ENCODE data around the gene MLLT6.
A peak's percentile ranks its signal among the peaks of the same experiment; 100 is the strongest.

MLLT6 gene

GRCh38 chr17:38729368-38729885 lies 24.4 kb downstream of the MLLT6 start:
- DNase-seq: no peak

DNA sequence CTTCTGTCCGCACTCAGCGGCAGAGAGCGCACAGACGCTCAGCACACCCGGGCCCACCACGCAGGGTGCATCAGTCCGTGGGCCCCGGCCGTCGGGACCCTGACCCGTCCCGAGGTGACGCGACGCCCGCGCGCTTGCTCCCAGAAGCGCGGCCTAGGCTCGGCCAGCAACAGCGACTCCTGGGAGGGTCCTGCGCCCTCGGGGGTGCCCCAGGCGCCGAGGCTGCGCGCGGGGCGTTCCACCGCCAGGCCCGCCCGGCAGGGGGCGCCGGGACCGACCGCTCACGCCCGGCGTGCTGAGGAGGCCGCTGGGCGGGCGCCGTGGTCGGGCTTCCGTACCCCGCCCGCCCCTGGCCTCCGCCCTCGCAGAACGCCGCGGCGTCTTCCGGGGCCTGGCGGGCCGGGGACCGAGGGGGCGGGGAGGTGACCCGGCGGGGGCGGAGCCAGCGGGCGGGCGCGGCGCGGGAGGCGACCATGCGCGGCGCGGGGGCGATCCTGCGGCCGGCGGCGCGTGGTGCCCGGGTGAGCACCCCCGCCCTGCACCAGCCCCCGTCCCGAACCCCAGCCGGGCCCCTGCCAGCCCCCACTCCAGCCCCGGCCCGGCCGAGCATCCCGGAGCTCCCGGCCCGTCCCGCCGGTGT lies 24.9 kb downstream of the MLLT6 start, which contains the start of gene CISD3:
CISD3 (plus strand) TSS at position 456 of the 640 bp plus-strand sequence; CDS start at position 474, 18 bp downstream.
- DNase-seq: peak; percentile 40

- peak; percentile 43 for DNase-seq
Observed at GRCh38 chr17:38730526-38731379, 25.7 kb downstream of the MLLT6 start.

GRCh38 chr17:38731526-38732294 lies 26.6 kb downstream of the MLLT6 start:
- no peak for DNase-seq

DNA sequence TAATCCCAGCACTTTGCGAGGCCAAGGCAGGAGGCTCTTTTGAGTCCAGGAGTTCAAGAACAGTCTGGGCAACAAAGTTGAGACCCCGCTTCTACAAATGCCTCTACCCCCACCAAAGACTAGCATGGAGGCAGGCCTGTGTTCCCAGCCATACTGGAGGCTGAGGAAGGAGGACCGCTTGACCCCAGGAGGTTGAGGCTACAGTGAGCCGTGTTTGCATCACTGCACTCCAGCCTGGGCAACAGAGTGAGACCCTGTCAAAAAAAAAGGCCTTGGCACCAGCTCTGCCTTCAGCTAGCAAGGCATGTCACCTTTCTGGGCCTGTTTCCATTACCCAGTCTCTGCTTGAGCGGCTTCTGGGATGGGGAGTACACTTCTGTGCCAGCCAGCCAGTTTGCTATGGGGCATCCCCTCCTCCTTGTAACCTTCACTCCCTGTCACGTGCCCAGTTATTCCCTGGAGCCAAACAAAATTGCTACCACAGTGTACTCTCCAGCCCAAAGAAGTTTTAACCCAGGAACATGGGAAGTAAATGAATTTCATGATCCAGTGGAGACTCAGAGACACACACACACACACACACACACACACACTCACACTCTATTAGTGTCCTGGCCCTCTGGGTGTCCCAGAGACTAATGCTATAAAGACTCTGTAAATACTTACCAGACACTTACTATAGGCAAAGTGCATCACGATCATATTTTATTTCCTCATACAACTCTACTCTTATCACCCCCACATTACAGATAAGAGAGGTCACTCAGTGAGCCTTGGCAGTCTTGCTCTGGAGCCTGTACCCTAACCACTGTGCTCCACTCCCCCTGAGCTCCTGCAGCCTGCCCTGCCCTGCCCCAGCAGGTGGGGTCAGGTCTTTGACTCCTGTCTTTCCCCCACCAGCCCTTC lies 27.6 kb downstream of the MLLT6 start:
- DNase-seq: no peak

- no peak for DNase-seq
Observed at GRCh38 chr17:38733282-38733981, 28.4 kb downstream of the MLLT6 start.

- no peak for DNase-seq
Observed at GRCh38 chr17:38733982-38734973, 29.2 kb downstream of the MLLT6 start.

DNA sequence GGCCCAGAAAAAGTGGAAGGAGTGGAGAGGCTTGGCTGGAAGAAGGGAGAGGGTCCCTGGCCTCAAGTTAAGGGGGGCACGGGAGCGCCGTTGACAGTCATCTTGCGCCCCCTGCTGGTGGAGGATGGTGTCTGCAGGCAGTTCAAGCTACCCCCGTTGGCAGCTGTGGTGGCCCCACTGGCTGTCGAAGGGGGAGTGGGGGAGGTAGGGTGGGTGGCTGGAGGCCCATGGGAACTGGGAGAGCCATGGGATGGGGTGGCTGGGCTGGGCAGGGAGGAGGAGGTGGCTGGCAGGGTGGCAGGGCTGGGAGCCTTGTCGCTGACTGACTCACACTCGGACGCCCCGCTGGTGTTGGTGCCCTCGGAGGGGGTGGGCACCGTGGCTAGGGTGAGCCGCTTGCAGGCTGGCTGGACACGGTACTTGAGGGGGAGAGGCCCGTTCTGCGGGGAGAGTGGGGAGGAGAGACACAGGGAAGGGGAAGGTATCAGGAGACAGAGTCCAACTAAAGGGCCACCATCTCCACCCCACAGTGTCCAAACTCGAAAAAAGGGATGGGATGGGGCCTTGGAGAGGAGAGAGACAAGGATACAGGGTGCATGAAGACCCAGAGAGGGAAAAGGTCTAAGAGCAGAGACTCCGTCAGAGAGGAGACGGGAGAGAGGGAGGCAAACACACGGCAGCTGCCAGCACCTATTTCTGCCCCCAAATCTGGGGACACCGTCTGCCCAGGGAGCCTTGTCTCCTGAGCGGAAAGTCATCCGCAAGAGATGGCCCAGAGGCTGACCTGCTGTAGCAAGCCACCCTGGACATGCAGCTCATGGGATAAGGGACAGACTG lies 30.3 kb downstream of the MLLT6 start:
- no peak for DNase-seq

DNA sequence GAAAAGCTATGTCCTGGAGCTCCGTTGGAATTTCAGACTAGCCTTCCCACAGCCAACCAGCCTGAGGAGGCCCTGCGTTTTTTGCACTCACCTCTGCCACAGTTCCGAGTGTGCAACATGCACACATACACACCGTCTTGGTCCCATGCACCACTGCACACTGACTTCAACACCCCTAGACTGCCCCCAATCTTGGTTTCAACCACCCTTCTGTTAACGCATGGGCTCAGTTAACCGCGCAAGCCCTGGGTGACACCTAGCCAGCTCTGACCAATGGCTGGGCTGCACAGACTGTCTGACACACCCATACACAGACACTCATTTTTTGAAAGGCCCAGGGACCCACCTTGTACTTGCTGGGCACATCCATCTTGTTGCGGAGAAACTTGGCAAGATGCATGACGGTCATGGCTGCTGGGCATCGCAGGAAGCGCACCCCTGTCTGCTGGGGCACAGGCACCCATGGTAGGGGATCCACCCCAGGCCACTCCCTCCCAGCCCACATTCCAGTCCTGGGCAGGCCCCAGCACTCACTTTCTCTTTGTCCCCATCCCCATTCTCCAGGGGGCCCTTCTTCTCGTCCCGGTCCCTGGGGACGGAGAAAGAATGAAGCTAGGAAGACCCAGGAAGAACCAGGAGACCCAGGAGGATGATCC lies 33.1 kb downstream of the MLLT6 start:
- DNase-seq: no peak

DNA sequence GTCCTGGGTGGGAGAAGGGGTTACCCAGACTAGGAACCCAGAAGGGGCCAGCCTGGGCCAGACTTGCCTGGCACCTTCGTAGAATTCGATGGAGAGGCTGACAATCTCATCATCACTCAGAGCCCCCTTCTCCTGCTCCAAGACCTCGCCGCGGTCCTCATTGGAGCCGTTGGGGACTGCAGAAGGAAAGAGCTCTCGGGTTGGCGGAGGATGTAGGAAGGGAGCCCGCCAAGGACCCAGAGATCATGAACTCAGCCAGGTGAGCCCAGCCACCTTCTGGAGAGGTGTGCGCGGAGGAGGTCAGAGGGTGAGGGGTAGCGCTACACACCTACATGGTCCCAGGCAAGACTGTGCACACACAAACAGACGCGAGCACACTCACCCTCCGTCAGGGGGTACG lies 33.6 kb downstream of the MLLT6 start:
- DNase-seq: no peak

GRCh38 chr17:38739305-38739704 lies 34.2 kb downstream of the MLLT6 start:
- DNase-seq: no peak

DNA sequence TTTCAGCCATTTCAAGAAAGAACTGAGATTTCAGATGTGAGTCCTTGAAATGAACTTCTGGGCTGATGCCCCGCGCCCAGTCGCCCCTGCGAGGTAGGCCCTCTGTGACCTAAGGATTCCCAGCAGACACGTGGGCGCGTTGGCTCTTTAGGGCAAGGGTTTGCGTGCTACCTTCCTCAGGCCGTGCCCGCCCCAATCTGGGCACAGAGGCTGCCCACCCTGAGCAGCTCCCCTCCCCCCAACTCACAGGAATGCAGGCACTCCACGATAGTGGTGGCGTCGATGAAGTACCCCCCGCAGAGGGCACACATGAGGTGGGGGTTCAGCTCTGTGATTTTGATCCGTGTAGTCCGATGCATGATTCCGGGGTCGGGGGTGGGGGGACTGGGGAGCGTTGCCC lies 35.0 kb downstream of the MLLT6 start:
- no peak for DNase-seq

DNA sequence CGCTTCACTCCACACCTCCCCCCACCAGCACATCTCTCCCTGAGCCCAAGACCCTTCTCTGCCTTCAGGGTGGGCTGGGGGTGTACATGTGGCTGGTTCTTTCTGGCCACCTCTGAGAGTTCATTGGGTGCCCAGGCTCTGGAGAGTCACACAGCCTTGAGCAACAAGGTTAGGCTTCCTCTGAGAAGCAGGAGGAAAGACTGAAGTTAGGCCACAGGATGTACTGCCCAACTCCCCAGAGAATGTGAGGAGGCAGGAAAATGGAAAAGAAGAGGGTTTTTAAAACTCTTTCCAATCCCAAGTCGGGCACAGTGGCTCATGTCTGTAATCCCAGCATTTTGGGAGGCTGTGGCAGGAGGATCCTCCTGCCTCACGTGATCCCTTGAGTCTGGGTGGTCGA lies 35.7 kb downstream of the MLLT6 start:
- DNase-seq: no peak

GRCh38 chr17:38741461-38741860 lies 36.4 kb downstream of the MLLT6 start:
- DNase-seq: no peak

DNA sequence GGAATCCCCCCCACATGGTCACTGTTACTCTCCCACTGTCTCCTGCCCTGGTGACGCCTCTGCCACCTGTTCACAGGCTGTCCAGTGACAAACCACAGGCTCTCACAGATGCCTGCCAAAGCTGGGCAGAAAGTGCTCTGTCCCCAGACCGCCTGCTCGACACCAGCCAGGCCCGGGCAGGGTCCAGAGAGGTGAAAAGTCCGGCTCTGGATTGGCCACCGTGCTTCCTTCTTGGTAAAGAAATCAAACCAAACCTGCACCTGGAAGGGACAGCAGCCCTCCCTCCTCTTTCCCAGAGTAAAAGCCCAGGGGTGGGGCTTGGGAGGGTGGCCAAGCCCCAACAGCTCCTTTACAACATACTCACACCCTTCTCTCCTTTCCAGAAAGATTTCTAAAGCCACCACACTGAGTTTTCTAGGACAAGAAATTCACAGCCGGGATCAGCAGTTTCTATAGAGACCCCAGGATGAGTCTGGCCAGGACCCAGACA lies 36.9 kb downstream of the MLLT6 start:
- DNase-seq: no peak

GRCh38 chr17:38742411-38743308 lies 37.6 kb downstream of the MLLT6 start:
- DNase-seq: peak; percentile 62

DNA sequence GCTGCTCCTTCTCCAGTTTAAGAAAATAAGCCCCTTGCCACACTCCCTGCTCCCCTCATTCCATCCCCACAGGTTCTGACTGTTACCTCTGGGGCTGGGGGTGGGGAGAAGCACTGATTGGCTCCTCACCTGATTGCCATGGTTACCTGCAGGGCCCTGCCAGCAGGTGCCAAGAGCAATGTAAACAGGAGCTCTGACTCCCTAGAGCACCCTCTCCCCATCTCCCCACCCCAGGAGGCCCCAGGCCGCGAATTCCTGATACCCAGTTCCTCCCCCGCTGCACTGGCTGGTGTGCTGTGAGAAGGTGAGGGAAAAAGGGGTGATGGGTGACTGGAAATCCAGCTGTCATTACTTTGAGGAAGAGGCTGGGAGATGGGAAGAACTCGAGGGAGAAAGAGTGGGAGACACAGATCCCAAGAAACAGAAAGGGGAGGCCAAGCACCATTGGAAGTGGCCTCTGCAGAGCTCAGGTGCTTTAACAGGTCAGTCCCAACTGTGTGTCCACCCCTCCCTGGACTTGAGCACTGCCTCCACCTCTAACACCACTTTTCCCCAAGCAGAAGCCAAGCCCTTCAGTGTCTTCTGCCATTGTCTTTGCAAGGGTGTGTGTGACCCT lies 38.6 kb downstream of the MLLT6 start:
- DNase-seq: no peak
